HCT116 (cell line): ENCODE data around the gene STARD8. TPM values are rescaled to one million over a fixed set of nuclear protein-coding genes. Genes with fewer than 3 reads are reported as not detected.

ENCODE experiments used
- ATAC-seq: fragments of 200-7000 bp; cut with Tn5 transposase; 2 replicates; pipeline ENCODE4 v1.9.1; 2020; ENCODE audit warnings: mild to moderate bottlenecking, moderate library complexity
- BruUV-seq: library from RNA; stranded (reverse); fragments of 400-500 nt; replicated peaks from 2 replicates; lab custom pipeline; 2021; lab: Mats Ljungman, UMichigan
- CTCF ChIA-PET: fragments of 300-600 bp; sonication (Branson Sonifier 250); formaldehyde crosslinking; loops from one replicate; lab custom pipeline; 2021; ENCODE audit warnings: antibody characterized with exemption; lab: Charles Lee
- POLR2A ChIA-PET: fragments of 300-600, 350-600 bp; sonication (Branson Sonifier 250); formaldehyde crosslinking; loops from one replicate; lab custom pipeline; 2021; ENCODE audit warnings: antibody characterized with exemption; lab: Charles Lee
- RAD21 ChIA-PET, 2 experiments: fragments of 300-600 bp; sonication (Branson Sonifier 250); formaldehyde crosslinking; loops; one replicate each; lab custom pipeline; 2023; ENCODE audit warnings: low total read pairs in 2 of 2; ENCODE audit not compliant: uncharacterized antibody in 2 of 2, unreplicated experiment in 2 of 2, low non-redundant PET in 1 of 2; lab: Charles Lee
- DNase-seq: peaks from one replicate; pipeline ENCODE4 v3.0.0-alpha.2; 2010; ENCODE audit warnings: low read depth, low spot score
- H2AFZ ChIP-seq: fragments of 200-600 bp; shearing (Covaris generic), sonication (generic); 2 replicates; pipeline ENCODE4 v1.6.1; 2017; ENCODE audit warnings: low read depth, mixed run types, mixed read lengths, antibody characterized with exemption, low read length; ENCODE audit not compliant: poor library complexity, severe bottlenecking
- H3K27ac ChIP-seq: 2 replicates; pipeline ENCODE4 v1.5.1; 2012; ENCODE audit warnings: low read depth, low read length
- H3K27me3 ChIP-seq: fragments of 200-600 bp; sonication (generic); 2 replicates; pipeline ENCODE4 v1.6.1; 2016; ENCODE audit warnings: mixed run types, low read length, mixed read lengths; ENCODE audit not compliant: insufficient read depth
- H3K36me3 ChIP-seq, 2 experiments: fragments of 200-500 bp in 1 of 2; fragments of 200-600 bp in 1 of 2; sonication (Bioruptor generic) in 1 of 2; sonication (generic) in 1 of 2; 2 replicates each; pipeline versions ENCODE4 v1.5.1 to v1.6.1; 2014 to 2016; ENCODE audit warnings: low read length in 2 of 2, inconsistent platforms in 1 of 2, mixed read lengths in 1 of 2, mixed run types in 1 of 2; ENCODE audit not compliant: insufficient read depth in 2 of 2, control insufficient read depth in 1 of 2
- H3K4me1 ChIP-seq, 2 experiments: fragments of 200-600 bp in 1 of 2; sonication (generic) in 1 of 2; 2 replicates each; pipeline versions ENCODE4 v1.5.1 to v1.6.1; 2012 to 2017; ENCODE audit warnings: low read length in 2 of 2, inconsistent platforms in 1 of 2, mild to moderate bottlenecking in 1 of 2, mixed read lengths in 1 of 2, mixed run types in 1 of 2, moderate library complexity in 1 of 2; ENCODE audit not compliant: insufficient read depth in 2 of 2, control insufficient read depth in 1 of 2
- H3K4me2 ChIP-seq: fragments of 200-600 bp; sonication (generic); 2 replicates; pipeline ENCODE4 v1.6.1; 2017; ENCODE audit warnings: mixed run types, low read length, mixed read lengths
- H3K4me3 ChIP-seq, 2 experiments: fragments of 200-600 bp in 1 of 2; sonication (generic) in 1 of 2; replicated peaks in 1 of 2; 2 replicates each; pipeline ENCODE4 v1.5.1; 2011 to 2016; ENCODE audit warnings: low read length in 2 of 2, control low read depth in 1 of 2, low read depth in 1 of 2, mild to moderate bottlenecking in 1 of 2, mixed read lengths in 1 of 2, mixed run types in 1 of 2
- H3K79me2 ChIP-seq: fragments of 200-600 bp; sonication (generic); 2 replicates; pipeline ENCODE4 v1.6.1; 2017; ENCODE audit warnings: mild to moderate bottlenecking, mixed run types, low read length, moderate library complexity, mixed read lengths; ENCODE audit not compliant: insufficient read depth
- H3K9ac ChIP-seq: fragments of 200-600 bp; sonication (generic); 2 replicates; pipeline ENCODE4 v1.6.1; 2016; ENCODE audit warnings: low read length, mixed read lengths
- H3K9me2 ChIP-seq: fragments of 200-600 bp; sonication (generic), shearing (Covaris generic); 2 replicates; pipeline ENCODE4 v1.6.1; 2017; ENCODE audit warnings: mixed run types, mild to moderate bottlenecking, moderate library complexity; ENCODE audit not compliant: insufficient read depth
- H3K9me3 ChIP-seq, 2 experiments: fragments of 200-500 bp in 1 of 2; fragments of 200-600 bp in 1 of 2; sonication (Bioruptor generic) in 1 of 2; sonication (generic) in 1 of 2; 2 replicates each; pipeline ENCODE4 v1.6.1; 2014 to 2017; ENCODE audit warnings: low read length in 2 of 2, mixed read lengths in 2 of 2, inconsistent platforms in 1 of 2, low read depth in 1 of 2, mild to moderate bottlenecking in 1 of 2, mixed run types in 1 of 2, moderate library complexity in 1 of 2; ENCODE audit not compliant: control insufficient read depth in 1 of 2, insufficient read depth in 1 of 2
- H4K20me1 ChIP-seq: fragments of 200-600 bp; sonication (generic), shearing (Covaris generic); 2 replicates; pipeline ENCODE4 v1.6.1; 2017; ENCODE audit warnings: mixed run types, mild to moderate bottlenecking, moderate library complexity; ENCODE audit not compliant: insufficient read depth
- EGR1 ChIP-seq: IDR thresholded peaks from 2 replicates; pipeline ENCODE4 v1.6.1; 2012; ENCODE audit warnings: low read depth
- EZH2 ChIP-seq: fragments of 200-600 bp; sonication (generic); IDR thresholded peaks from 2 replicates; pipeline ENCODE4 v1.6.1; 2017; ENCODE audit warnings: antibody characterized with exemption, mixed run types
- FOSL1 ChIP-seq: IDR thresholded peaks from 2 replicates; pipeline ENCODE4 v1.6.1; 2012; ENCODE audit warnings: low read depth
- POLR2AphosphoS5 ChIP-seq: IDR thresholded peaks from 2 replicates; pipeline ENCODE4 v1.6.1; 2011; ENCODE audit warnings: mild to moderate bottlenecking, low read depth, low read length, moderate library complexity
- RAD21 ChIP-seq: IDR thresholded peaks from 2 replicates; pipeline ENCODE4 v1.6.1; 2012; ENCODE audit warnings: low read depth, mild to moderate bottlenecking
- SIN3A ChIP-seq: IDR thresholded peaks from 2 replicates; pipeline ENCODE4 v1.6.1; 2012; ENCODE audit warnings: low read depth
- SRF ChIP-seq: IDR thresholded peaks from 2 replicates; pipeline ENCODE4 v1.6.1; 2012; ENCODE audit warnings: low read depth
- YY1 ChIP-seq: IDR thresholded peaks from 2 replicates; pipeline ENCODE4 v1.6.1; 2011; ENCODE audit warnings: low read length, low read depth, moderate library complexity, mild to moderate bottlenecking; ENCODE audit not compliant: insufficient replicate concordance; ENCODE audit errors: extremely low read depth
- ZNF274 ChIP-seq: fragments of 200-500 bp; sonication (Bioruptor generic); IDR thresholded peaks from 2 replicates; pipeline ENCODE4 v1.6.1; 2014; ENCODE audit warnings: mild to moderate bottlenecking, low read depth, low read length, inconsistent platforms
- intact Hi-C: fragments of 100-400 bp; cut with micrococcal nuclease; formaldehyde crosslinking; loops from 2 replicates; pipeline ENCODE4 v1.10.0; 2022
- total RNA-seq: library from RNA; stranded (reverse); gene quantifications from one replicate; pipeline ENCODE4 v1.2.1, GENCODE V29; 2021; ENCODE audit not compliant: unreplicated experiment
- TF ChIP-seq, protein P1 (sequence below), 3 experiments: fragments of 200-600 bp in 1 of 3; sonication (generic) in 1 of 3; IDR thresholded peaks in 2 of 3; conservative IDR thresholded peaks in 1 of 3; 2 replicates each; pipeline ENCODE4 v1.5.1; 2012 to 2017; ENCODE audit warnings: low read depth in 2 of 3, low read length in 2 of 3, antibody characterized with exemption in 1 of 3, borderline replicate concordance in 1 of 3, control low read depth in 1 of 3, mild to moderate bottlenecking in 1 of 3, mixed read lengths in 1 of 3, mixed run types in 1 of 3, moderate library complexity in 1 of 3; ENCODE audit not compliant: insufficient read depth in 1 of 3
- TF ChIP-seq, protein P2 (sequence below): IDR thresholded peaks from 2 replicates; pipeline ENCODE4 v1.6.1; 2011; ENCODE audit warnings: mild to moderate bottlenecking, low read length, moderate library complexity; ENCODE audit not compliant: insufficient replicate concordance; ENCODE audit errors: extremely low read depth
- TF ChIP-seq, protein P3 (sequence below): IDR thresholded peaks from 2 replicates; pipeline ENCODE4 v1.6.1; 2012

The STARD8 gene
- total RNA-seq, 1 experiment from 2014 or later, result 5.4 TPM

DNA sequence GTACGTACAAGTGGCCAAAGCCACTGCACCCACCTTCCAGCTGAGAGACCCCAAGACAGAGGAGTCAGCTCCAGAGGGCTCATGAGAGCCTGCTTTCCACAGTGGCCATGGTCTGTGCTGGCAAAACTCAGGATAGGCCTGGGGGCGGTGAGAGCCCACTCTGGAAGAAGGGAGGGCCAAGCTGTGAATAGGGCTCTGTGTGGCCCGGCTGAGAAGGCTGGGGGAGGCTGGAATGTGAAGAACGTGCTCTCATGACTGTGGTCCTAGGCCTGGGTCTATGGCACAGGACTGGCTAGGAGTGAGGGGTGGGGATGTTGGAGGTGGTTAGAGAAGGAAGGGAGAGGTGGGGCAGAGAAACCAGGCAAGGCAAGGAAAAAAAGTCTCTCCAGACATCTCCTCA lies 13.3 kb downstream of the STARD8 start:
- no TSS peak for BruUV-seq
- POLR2A ChIA-PET, result no interaction called here
- Histone ChIP-seq H3K4me3 (no peak overlapping the region), H3K79me2 (no peaks in the 10 kb centered on the region), H3K9me2 (no peaks in the 10 kb centered on the region), H3K9me3 (no peaks in the 10 kb centered on the region), H3K4me1 (no peaks in the 10 kb centered on the region), H3K36me3 (no peaks in the 10 kb centered on the region), H3K27me3 (no peaks in the 10 kb centered on the region), H3K4me2 (no peak overlapping the region), H2AFZ (no peak overlapping the region), H4K20me1 (no peaks in the 10 kb centered on the region), H3K27ac (no peak overlapping the region), H3K9ac (no peak overlapping the region)
- intact Hi-C loops, result no loop called here
- RAD21 ChIA-PET, result no interaction called here
- CTCF ChIA-PET, result no interaction called here
- DNase-seq (no peak), ATAC-seq (no peak)
- TF ChIP-seq EZH2 (no peak), YY1 (no peak), EGR1 (no peak), ZNF274 (no peak)

DNA sequence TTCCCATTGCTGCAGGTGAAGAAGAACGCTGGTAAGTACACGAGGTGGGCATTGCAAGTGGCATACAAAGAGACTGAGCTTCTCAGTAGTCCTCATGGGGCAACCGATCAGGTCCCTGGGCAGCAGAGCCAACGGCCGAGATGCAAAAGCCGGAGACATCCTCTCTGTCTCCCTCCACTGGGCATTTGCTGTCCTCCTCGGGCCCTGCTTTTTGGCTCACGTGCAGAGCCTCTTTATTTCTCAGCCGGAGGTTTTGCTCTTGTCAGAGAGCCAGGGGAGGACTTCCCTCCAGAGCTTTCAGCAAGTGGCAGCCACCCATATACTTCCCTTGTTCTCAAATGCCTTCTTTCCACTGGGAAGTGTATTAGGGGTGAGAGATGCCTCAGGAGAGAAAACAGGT lies 18.0 kb downstream of the STARD8 start:
- intact Hi-C loops, result no loop called here
- Histone ChIP-seq H3K79me2 (no peaks in the 10 kb centered on the region), H3K9me2 (no peaks in the 10 kb centered on the region), H3K4me3 (no peak overlapping the region), H3K27ac (no peak overlapping the region), H4K20me1 (no peaks in the 10 kb centered on the region), H3K9ac (no peak overlapping the region), H3K4me1 (no peaks in the 10 kb centered on the region), H3K36me3 (no peaks in the 10 kb centered on the region), H2AFZ (no peak overlapping the region), H3K4me2 (no peak overlapping the region), H3K9me3 (no peaks in the 10 kb centered on the region), H3K27me3 (no peaks in the 10 kb centered on the region)
- RAD21 ChIA-PET, result no interaction called here
- TF ChIP-seq, protein P1, sequence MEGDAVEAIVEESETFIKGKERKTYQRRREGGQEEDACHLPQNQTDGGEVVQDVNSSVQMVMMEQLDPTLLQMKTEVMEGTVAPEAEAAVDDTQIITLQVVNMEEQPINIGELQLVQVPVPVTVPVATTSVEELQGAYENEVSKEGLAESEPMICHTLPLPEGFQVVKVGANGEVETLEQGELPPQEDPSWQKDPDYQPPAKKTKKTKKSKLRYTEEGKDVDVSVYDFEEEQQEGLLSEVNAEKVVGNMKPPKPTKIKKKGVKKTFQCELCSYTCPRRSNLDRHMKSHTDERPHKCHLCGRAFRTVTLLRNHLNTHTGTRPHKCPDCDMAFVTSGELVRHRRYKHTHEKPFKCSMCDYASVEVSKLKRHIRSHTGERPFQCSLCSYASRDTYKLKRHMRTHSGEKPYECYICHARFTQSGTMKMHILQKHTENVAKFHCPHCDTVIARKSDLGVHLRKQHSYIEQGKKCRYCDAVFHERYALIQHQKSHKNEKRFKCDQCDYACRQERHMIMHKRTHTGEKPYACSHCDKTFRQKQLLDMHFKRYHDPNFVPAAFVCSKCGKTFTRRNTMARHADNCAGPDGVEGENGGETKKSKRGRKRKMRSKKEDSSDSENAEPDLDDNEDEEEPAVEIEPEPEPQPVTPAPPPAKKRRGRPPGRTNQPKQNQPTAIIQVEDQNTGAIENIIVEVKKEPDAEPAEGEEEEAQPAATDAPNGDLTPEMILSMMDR (IDR thresholded peaks at IDR 0.05 in 2 of 3, conservative IDR thresholded peaks at IDR 0.05 in 1 of 3; ENCODE audit: borderline replicate concordance in 1 of 3, insufficient read depth in 1 of 3, low read depth in 2 of 3, low read length in 2 of 3), result no peak
- TF ChIP-seq SIN3A, result no peak
- no peak for TF ChIP-seq FOSL1
- no peak for TF ChIP-seq YY1
- TF ChIP-seq SRF, result no peak
- TF ChIP-seq, protein P2, sequence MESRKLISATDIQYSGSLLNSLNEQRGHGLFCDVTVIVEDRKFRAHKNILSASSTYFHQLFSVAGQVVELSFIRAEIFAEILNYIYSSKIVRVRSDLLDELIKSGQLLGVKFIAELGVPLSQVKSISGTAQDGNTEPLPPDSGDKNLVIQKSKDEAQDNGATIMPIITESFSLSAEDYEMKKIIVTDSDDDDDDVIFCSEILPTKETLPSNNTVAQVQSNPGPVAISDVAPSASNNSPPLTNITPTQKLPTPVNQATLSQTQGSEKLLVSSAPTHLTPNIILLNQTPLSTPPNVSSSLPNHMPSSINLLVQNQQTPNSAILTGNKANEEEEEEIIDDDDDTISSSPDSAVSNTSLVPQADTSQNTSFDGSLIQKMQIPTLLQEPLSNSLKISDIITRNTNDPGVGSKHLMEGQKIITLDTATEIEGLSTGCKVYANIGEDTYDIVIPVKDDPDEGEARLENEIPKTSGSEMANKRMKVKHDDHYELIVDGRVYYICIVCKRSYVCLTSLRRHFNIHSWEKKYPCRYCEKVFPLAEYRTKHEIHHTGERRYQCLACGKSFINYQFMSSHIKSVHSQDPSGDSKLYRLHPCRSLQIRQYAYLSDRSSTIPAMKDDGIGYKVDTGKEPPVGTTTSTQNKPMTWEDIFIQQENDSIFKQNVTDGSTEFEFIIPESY, result no peak
- TF ChIP-seq RAD21, result no peak
- no peak for TF ChIP-seq POLR2AphosphoS5
- TF ChIP-seq, protein P3, sequence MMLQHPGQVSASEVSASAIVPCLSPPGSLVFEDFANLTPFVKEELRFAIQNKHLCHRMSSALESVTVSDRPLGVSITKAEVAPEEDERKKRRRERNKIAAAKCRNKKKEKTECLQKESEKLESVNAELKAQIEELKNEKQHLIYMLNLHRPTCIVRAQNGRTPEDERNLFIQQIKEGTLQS, result no peak
- CTCF ChIA-PET, result no interaction called here
- POLR2A ChIA-PET, result no interaction called here
- no TSS peak for BruUV-seq
- no peak for DNase-seq
- ATAC-seq, result no peak
